Heart right ventricle (tissue), 16 donors: Measurements from ENCODE around the gene SH3BP5L. TPM values are rescaled to one million over a fixed set of nuclear protein-coding genes. Genes with fewer than 3 reads are reported as not detected.

ENCODE experiments used
- ATAC-seq, 8 donors: fragments of 200-7000 bp; cut with Tn5 transposase; one replicate each; pipeline ENCODE4 v1.9.1; 2020; ENCODE audit warnings: mild to moderate bottlenecking in 8 of 8, moderate library complexity in 8 of 8, moderate number of reproducible peaks in 1 of 8
- DNase-seq, 2 donors: peaks; one replicate each; pipeline ENCODE4 v3.0.0-alpha.2; 2020
- H3K27ac ChIP-seq, 10 donors: fragments of 200-600 bp; sonication (generic) in 2 of 10; one replicate each; pipeline versions ENCODE4 v1.5.0 to v1.8.0; 2020 to 2022; ENCODE audit warnings: mild to moderate bottlenecking in 3 of 10
- H3K27me3 ChIP-seq, 7 donors: fragments of 200-600 bp; one replicate each; pipeline ENCODE4 v1.8.0; 2021 to 2022; ENCODE audit warnings: mild to moderate bottlenecking in 2 of 7
- H3K36me3 ChIP-seq, 9 donors: fragments of 200-600 bp; sonication (generic) in 1 of 9; one replicate each; pipeline versions ENCODE4 v1.5.0 to v1.8.0; 2020 to 2022; ENCODE audit warnings: mild to moderate bottlenecking in 2 of 9
- H3K4me1 ChIP-seq, 9 donors: fragments of 200-600 bp; sonication (generic) in 1 of 9; one replicate each; pipeline versions ENCODE4 v1.5.0 to v1.8.0; 2020 to 2022; ENCODE audit warnings: mild to moderate bottlenecking in 4 of 9
- H3K4me3 ChIP-seq, 10 donors: fragments of 200-600 bp; sonication (generic) in 2 of 10; one replicate each; pipeline versions ENCODE4 v1.5.0 to v1.8.0; 2020 to 2022; ENCODE audit warnings: mild to moderate bottlenecking in 7 of 10, moderate library complexity in 2 of 10
- H3K9me3 ChIP-seq, 11 donors: fragments of 200-600 bp in 10 of 11; sonication (generic) in 2 of 11; one replicate each; pipeline versions ENCODE4 v1.5.0 to v1.8.0; 2013 to 2022; ENCODE audit warnings: mild to moderate bottlenecking in 2 of 11, control low read depth in 1 of 11, moderate library complexity in 1 of 11
- CTCF ChIP-seq, 9 donors: fragments of 200-600 bp; sonication (generic) in 2 of 9; IDR thresholded peaks; one replicate each; pipeline versions ENCODE4 v1.5.0 to v1.8.0; 2021 to 2022; ENCODE audit warnings: antibody characterized with exemption in 9 of 9, mild to moderate bottlenecking in 5 of 9, moderate library complexity in 1 of 9
- WGBS, 2 donors: extraction: QIAGEN DNeasy Blood & Tissue Kit; methylation state at CpG; one replicate each; pipeline ENCODE4 v1.1.7; 2013; ENCODE audit warnings: inconsistent platforms in 1 of 2; 5-methylcytosine and 5-hydroxymethylcytosine counted together
- intact Hi-C, 10 donors: fragments of 100-400 bp; cut with DNase I; formaldehyde crosslinking; loops; one replicate each; pipeline versions ENCODE4 v1.11.1 to v1.14.2; 2022
- polyA plus RNA-seq, 2 donors: library from polyadenylated mRNA; stranded (reverse); fragments of 200-250 nt; gene quantifications; one replicate each; pipeline ENCODE4 v1.2.3, GENCODE V29; 2013
- total RNA-seq, 10 donors: library from RNA; stranded (reverse); fragmentation: NEBNext Ultra II Directional in 3 of 10; extraction: Animal tissue kit (Norgen Biotek cat#: 25700) in 3 of 10; gene quantifications; one replicate each; pipeline versions ENCODE4 v1.2.1 to v1.2.4, GENCODE V29; 2021 to 2023
- donor health status: Arrhythmogenic right ventricular cardiomyopathy.
- donor health status: ischemic (EF 13 %, LVEDD 7.1; RV severe dilation, severe dysfunction).
- donor health status: healthy with polysubstance abuse.
- donor health status: DM: no; HTN: yes; CAD: no.
- donor health status: DM: no; HTN: no; CAD: no.
- donor health status: ischemic (EF 25% LVEDD 6.9; RV normal size, moderate dysfunction).
- donor health status: ischemic (EF 25% LVEDD 5.7; RV mildly dilated, moderate dysfunction).
- donor health status: healthy.
- donor health status: DM: yes; HTN: yes; CAD: no.
- donor health status: Ischemic cardiomyopathy.
- donor health status: ischemic (EF 35%, LVEDD 5.7; RV mildly dilated, moderate dysfunction).
- donor health status: nonischemic (EF 11% LVEDD 7.7; RV severe dilation, severe dysfunction).
- donor health status: DM: yes; HTN: yes; CAD: no.
- donor health status: PGD.
- donor health status: ischemic (EF 29% LVEDD 5.4; RV normal size, mild dysfunction).
- donor health status: nonischemic (EF 23%, LVEDD 6.1; RV moderate dilation, normal function).

The SH3BP5L gene
- total and polyA plus RNA-seq, 12 donors: 14.9 to 30.5 (median 19.0) TPM

DNA sequence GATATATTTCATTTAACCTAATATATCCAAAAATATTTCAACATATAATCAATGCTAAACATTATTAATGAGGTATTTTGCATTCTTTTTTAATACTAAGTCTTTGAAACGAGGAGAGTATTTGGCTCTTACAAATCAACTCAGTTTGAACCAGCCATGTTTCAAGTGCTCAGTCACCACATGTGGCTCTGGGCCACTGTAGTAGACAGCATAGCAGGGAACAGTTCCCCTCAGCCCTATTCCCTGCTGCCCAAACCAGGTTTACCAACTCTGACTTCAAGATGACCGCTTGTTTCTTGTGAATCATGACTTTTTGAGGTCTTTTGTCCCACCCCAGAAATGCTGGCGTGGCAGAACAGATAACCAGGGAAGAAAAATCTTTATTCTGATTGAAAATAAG, 18.0 kb upstream of the SH3BP5L start:
- Histone ChIP-seq H3K9me3 (no peaks in the 10 kb centered on the region), H3K27me3 (no peaks in the 10 kb centered on the region), H3K27ac (peak overlapping the region in 4 of 10 donors; percentile 0 to 50 (median 34)), H3K36me3 (peaks cover 0 to 55% (median 44%) of the 10 kb centered on the region in 9 donors), H3K4me1 (peaks cover 6 to 52% (median 45%) of the 10 kb centered on the region in 9 donors), H3K4me3 (no peak overlapping the region)
- ATAC-seq (no peak), DNase-seq (no peak)
- intact Hi-C loops: no loop called here
- WGBS, 2 donors: 46 to 85% methylated on average over 3 of the region's 3 CpGs
- TF ChIP-seq CTCF (IDR thresholded peaks at IDR 0.05): no peak

GRCh38 chr1:248842781-248843331, 17.1 kb upstream of the SH3BP5L start:
- intact Hi-C loops: no loop called here
- WGBS, 2 donors: 81 to 82% methylated on average over 8 of the region's 8 CpGs

GRCh38 chr1:248841702-248842395, 16.1 kb upstream of the SH3BP5L start:
- peak overlapping the region in 8 of 10 donors; percentile 43 to 63 (median 52) for H3K27ac ChIP-seq
- TF ChIP-seq CTCF (IDR thresholded peaks at IDR 0.05): peak; percentile 22 to 72 (median 51)
- H3K27me3 ChIP-seq: no peaks in the 10 kb centered on the region
- 32 to 38% methylated on average over 12 of the region's 12 CpGs for WGBS, 2 donors
- ATAC-seq (no peak), DNase-seq (peak; percentile 34 to 46)
- H3K9me3 ChIP-seq: no peaks in the 10 kb centered on the region
- H3K4me3 ChIP-seq: peak overlapping the region in 1 of 10 donors; percentile 11
- H3K36me3 ChIP-seq: peaks cover 0 to 36% (median 26%) of the 10 kb centered on the region in 9 donors
- intact Hi-C loops: no loop called here
- peaks cover 11 to 60% (median 53%) of the 10 kb centered on the region in 9 donors for H3K4me1 ChIP-seq

More at GRCh38 chr1:248842781-248843331, 17.1 kb upstream of the SH3BP5L start:
- Histone ChIP-seq H3K36me3 (peaks cover 0 to 46% (median 36%) of the 10 kb centered on the region in 9 donors), H3K27me3 (no peaks in the 10 kb centered on the region), H3K4me3 (no peak overlapping the region), H3K9me3 (no peaks in the 10 kb centered on the region), H3K27ac (peak overlapping the region in 7 of 10 donors; percentile 47 to 63 (median 53)), H3K4me1 (peaks cover 6 to 52% (median 45%) of the 10 kb centered on the region in 9 donors)
- no peak for TF ChIP-seq CTCF (IDR thresholded peaks at IDR 0.05)
- no peak for DNase-seq
- no peak for ATAC-seq

- peak overlapping the region in 3 of 10 donors; percentile 10 to 47 (median 31) for H3K27ac ChIP-seq
- peaks cover 11 to 61% (median 53%) of the 10 kb centered on the region in 9 donors for H3K4me1 ChIP-seq
- intact Hi-C loops: no loop called here
Measured at GRCh38 chr1:248840946-248841345, 15.2 kb upstream of the SH3BP5L start.

More at GRCh38 chr1:248840946-248841345, 15.2 kb upstream of the SH3BP5L start:
- H3K27me3 ChIP-seq: no peaks in the 10 kb centered on the region
- no peaks in the 10 kb centered on the region for H3K9me3 ChIP-seq
- DNase-seq: no peak
- H3K4me3 ChIP-seq: no peak overlapping the region
- ATAC-seq: no peak
- no peak for TF ChIP-seq CTCF (IDR thresholded peaks at IDR 0.05)
- 90% methylated on average over 4 of the region's 4 CpGs for WGBS, 2 donors
- peaks cover 0 to 27% (median 17%) of the 10 kb centered on the region in 9 donors for H3K36me3 ChIP-seq
